Activated gamma-delta T cell (primary cell): ENCODE data around the gene ATP2A2.
"Not testable (repeated sequence)": the region's sequence is repeated elsewhere in the genome, so short reads cannot be mapped to it uniquely, and the experiment has no call there.

Experiments
- DNase-seq: peaks from one replicate; lab custom pipeline; 2025; lab: John Stamatoyannopoulos, UW

ATP2A2 gene

DNA sequence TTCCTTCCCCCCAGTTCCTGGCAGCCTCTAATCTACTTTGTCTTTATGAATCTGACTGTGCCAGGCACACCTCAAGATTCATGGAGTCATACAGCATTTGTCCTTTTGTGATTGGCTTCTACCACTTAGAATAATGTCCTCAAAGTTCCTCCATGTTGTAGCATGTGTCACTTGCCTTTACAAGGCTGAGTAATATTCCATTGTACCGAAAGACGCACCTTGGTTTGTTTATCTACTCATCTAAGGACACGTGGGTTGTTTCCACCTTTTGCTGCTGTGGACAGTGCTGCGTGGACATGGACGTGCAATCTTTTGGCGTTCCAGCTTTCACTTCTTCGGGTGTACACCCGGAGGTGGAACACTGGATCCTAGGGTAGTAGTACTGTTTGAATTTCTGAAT, 88.9 kb downstream of the ATP2A2 start:
- no peak for DNase-seq

DNA sequence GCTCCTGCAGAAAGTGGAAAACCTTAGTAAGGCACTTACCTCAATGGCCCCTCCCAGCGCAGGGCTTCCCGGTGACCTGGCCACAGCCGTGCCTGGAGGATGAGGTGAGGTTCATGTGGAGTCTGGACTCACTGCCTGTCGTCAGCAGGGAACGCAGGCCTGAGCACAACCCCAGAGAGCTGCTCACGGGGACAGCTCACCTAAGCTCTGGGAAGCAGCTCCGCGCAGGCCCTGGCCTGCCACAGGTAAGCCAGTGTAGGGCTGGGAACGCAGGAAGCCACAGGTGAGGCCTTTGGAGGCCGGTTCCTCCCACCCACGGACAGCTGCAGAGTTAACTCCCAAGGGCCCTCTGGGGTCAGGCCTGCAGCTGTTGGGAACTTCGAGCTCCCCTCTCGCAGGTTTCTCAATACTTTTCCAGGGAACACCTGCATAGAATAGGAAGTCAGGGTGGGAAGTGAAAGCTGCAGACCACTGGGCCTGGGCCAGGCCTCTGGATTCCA, 89.7 kb downstream of the ATP2A2 start:
- DNase-seq: no peak

GRCh38 chr12:110371408-110372055, 90.5 kb downstream of the ATP2A2 start:
- no peak for DNase-seq

DNA sequence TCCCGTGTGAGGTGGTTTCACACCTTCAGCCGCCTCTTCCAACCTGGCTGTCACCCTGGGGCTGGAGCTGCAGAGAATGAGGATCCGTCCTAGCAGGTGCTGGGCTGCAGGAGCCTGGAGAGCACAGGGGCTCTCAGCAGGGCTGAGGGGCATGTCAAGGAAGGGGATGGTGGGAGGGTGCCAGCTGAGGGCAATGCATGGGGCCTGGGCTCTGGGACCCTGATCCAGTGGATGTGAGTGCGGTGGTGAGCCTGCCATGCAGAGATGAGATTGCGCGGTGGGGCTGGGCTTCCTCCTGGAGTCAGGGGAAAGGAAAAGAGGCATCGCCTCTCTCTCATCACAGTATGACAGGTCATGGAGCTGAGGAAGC, 91.0 kb downstream of the ATP2A2 start:
- DNase-seq: no peak

GRCh38 chr12:110373025-110373424, 92.0 kb downstream of the ATP2A2 start:
- DNase-seq: no peak

DNA sequence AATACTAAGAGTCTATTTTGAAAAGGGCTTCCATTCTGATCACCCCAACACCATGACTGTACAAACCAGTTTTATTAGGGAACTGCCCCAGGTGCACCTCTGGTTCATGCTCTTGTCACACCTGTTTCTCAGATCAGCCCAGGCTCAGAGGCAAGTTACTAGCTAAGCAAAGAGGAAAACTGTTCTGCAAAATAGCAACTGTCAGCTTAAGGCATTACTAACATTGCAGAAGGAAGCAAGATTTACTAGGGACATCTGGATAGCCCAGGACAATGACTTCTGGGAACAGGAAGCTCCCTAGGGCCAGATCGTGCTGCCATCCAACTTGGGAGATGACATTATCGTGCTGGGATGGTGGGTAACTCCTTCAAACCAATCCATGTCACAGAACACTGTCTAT, 92.4 kb downstream of the ATP2A2 start:
- no peak for DNase-seq

GRCh38 chr12:110373962-110374611, 93.0 kb downstream of the ATP2A2 start:
- no peak for DNase-seq

DNA sequence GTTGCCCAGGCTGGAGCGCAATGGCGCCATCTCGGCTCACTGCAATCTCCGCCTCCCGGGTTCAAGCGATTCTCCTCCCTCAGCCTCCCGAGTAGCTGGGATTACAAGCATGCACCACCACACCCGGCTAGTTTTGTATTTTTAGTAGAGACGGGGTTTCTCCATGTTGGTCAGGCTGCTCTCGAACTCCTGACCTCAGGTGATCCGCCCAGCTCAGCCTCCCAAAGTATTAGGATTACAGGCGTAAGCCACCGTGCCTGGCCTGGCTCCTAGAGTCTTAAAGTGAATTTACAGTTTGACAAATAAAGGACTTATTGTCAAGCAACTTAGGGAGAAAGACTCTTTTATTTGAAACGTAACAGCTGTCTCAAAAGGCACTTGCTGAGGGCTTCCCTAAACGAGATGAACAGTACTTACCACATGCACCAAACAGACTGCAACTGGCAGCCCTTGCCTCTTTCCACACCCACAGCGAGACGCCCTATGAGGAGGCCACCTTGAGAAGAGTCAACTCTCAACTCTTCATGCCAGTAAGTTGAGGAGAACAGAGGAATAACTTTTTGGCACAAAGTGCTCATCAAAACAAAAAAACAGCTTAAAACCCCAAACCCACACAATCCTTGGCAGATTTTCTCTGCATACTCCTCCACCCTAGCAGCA, 97.2 kb downstream of the ATP2A2 start:
- not testable (repeated sequence) for DNase-seq

GRCh38 chr12:110379197-110379596, 98.2 kb downstream of the ATP2A2 start:
- DNase-seq: no peak

DNA sequence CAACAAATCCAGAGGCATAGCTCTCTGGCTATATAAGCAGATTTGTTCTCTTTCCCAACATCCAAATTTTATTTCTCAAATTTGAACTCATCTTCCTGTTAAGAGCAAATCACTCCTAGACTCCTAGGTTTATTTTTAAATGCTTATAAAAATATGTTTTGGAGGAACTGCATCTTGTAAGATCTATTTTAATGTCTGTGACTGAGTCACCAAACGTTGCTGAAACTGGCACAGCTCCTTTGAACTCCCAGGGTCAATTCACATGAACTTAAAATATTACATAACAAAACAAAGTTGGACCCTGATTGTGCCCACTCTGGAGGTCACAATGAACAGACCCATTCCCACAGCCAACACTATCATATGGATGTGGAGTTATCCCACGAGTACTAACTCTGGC, 98.6 kb downstream of the ATP2A2 start:
- DNase-seq: no peak

DNA sequence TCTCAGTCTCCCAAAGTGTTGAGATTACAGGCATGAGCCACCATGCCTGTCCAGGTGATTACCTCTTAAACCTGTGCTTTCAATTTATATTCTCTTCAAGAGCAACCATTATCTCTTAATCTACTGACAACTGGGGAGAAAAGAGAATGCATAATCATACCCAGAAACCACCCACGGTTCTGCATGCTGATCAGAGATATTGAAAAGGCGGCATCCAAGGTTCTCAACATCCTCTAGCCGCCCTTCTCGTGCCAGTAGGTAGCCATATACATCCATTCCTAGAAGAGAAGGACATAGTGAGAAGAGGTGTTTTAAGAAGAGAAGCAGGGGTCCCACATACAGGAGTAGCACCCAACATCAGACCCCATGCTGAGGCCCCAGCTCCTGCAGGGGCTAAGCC, 101.6 kb downstream of the ATP2A2 start:
- DNase-seq: no peak
